GM12891 (cell line): ENCODE measurements around the gene HOXA11.

ENCODE experiments used
- POLR2A ChIP-seq: IDR thresholded peaks from 2 replicates; pipeline ENCODE4 v1.6.1; 2011; ENCODE audit warnings: low read depth, low read length, control low read depth
- TAF1 ChIP-seq: IDR thresholded peaks from 2 replicates; pipeline ENCODE4 v1.6.1; 2011; ENCODE audit warnings: low read depth, low read length, control low read depth

DNA sequence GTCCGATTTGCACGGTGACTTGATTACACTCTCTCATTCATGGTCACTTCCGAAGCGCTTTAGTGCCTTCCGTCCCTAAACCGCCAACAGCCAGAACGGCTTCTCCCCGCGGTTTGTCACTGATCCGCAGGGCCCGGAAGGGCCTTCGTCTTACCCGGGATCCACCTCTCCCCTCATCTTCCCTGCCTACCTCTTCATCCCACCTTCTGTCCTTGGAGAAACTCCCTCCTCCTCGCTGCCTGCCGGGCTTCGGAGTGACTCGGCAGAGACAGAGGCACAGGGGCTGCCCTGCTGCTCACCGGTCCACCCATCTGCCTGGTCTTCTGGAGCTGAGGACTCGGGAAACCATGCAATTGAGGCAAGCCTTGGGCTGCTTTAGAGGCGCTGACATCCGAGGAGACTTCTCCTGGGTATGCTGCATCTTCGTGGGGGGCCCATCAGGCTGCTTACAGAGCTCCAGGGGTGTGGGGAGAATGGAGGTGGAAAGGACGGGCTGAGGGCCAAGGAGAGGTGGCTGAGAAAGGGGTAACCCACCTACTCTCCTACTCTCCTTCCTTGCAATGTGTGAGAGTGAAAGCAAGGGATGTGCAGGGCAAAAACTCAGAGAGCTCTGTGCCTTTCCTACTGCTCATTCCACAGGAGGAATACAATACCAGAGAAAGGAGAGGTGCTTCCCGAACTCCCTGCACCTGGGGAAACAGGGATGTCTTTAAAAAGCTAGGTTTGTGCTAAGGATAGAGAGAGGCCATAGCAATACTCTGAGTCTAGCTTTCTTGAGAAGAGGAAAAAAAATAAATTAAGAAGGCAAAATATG is 1.0 kb upstream of the HOXA11 start:
- TF ChIP-seq POLR2A (no peak), TAF1 (no peak)
